Neural crest cell (in vitro differentiated cells): ENCODE measurements around the gene WDR44. TPM values are rescaled to one million over a fixed set of nuclear protein-coding genes. Genes with fewer than 3 reads are reported as not detected.

Source experiments
- DNase-seq: peaks from one replicate; pipeline ENCODE4 v3.0.0; 2021; ENCODE audit warnings: low read depth, mixed read lengths, low spot score
- H3K27ac Mint-ChIP-seq: one replicate; pipeline ENCODE4 v1.8.0; 2021; ENCODE audit warnings: mild to moderate bottlenecking, mixed read lengths; ENCODE audit not compliant: unreplicated experiment
- H3K27me3 Mint-ChIP-seq: 2 replicates; pipeline ENCODE4 v1.8.0; 2021; ENCODE audit warnings: low read depth, mild to moderate bottlenecking, mixed read lengths
- H3K36me3 Mint-ChIP-seq: 2 replicates; pipeline ENCODE4 v1.8.0; 2021; ENCODE audit warnings: low read depth, mild to moderate bottlenecking, mixed read lengths
- H3K4me1 Mint-ChIP-seq: 2 replicates; pipeline ENCODE4 v1.8.0; 2021; ENCODE audit warnings: mixed read lengths
- H3K4me3 Mint-ChIP-seq: one replicate; pipeline ENCODE4 v1.8.0; 2021; ENCODE audit warnings: mild to moderate bottlenecking, mixed read lengths
- H3K9me3 Mint-ChIP-seq: 2 replicates; pipeline ENCODE4 v1.8.0; 2021; ENCODE audit warnings: mixed read lengths
- microRNA-seq: library from miRNA; unstranded; fragments of <30 nt; microRNA quantifications from one replicate; pipeline ENCODE4, GENCODE V29; 2020
- total RNA-seq: library from RNA; stranded (reverse); gene quantifications from 2 replicates; pipeline ENCODE4 v1.2.1, GENCODE V29; 2021
- TF ChIP-seq, protein P1 (sequence below): fragments of 200-600 bp; sonication (generic); conservative IDR thresholded peaks from 2 replicates; pipeline ENCODE4 v1.5.0; 2021; ENCODE audit warnings: antibody characterized with exemption, mild to moderate bottlenecking

WDR44 gene
- total RNA-seq, 1 donor from 2014 or later, result 10.9 TPM

DNA sequence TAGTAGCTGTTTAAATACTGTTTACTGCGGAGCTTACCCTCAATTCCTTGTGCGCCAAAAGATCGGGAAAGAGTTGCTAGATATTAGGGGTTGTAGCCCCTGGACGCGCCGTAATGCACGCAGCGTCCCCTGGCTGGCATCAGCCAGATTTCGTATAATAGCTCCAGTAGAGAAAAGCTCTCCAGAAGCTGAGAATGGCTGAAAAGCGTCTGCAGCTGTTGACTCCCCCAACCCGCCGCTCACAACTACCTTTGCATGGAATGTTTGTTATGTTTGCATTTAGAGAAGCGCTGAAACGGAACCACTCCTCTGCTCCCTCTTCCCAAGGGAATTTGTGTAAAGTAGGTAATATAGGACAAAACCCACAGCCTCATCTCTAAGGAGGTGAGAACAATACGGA lies 153.4 kb downstream of the WDR44 start:
- no peak overlapping the region for H3K27ac Mint-ChIP-seq
- TF ChIP-seq, protein P1, sequence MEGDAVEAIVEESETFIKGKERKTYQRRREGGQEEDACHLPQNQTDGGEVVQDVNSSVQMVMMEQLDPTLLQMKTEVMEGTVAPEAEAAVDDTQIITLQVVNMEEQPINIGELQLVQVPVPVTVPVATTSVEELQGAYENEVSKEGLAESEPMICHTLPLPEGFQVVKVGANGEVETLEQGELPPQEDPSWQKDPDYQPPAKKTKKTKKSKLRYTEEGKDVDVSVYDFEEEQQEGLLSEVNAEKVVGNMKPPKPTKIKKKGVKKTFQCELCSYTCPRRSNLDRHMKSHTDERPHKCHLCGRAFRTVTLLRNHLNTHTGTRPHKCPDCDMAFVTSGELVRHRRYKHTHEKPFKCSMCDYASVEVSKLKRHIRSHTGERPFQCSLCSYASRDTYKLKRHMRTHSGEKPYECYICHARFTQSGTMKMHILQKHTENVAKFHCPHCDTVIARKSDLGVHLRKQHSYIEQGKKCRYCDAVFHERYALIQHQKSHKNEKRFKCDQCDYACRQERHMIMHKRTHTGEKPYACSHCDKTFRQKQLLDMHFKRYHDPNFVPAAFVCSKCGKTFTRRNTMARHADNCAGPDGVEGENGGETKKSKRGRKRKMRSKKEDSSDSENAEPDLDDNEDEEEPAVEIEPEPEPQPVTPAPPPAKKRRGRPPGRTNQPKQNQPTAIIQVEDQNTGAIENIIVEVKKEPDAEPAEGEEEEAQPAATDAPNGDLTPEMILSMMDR, result no peak
- H3K4me3 Mint-ChIP-seq, result no peak overlapping the region
- peaks cover 4% of the 10 kb centered on the region for H3K9me3 Mint-ChIP-seq
- H3K4me1 Mint-ChIP-seq, result peaks cover 27% of the 10 kb centered on the region
- no peak for DNase-seq
- peaks cover 3% of the 10 kb centered on the region for H3K27me3 Mint-ChIP-seq
- H3K36me3 Mint-ChIP-seq, result peaks cover 4% of the 10 kb centered on the region

Small RNA genes within 50 kb of the gene (microRNA-seq; reads per million reads assigned to microRNA genes)
- 143 reads per million, percentile 64 among the genes with 10 or more reads in this experiment for gene MIR1277

Other genes starting within 250 kb of the WDR44 start
- gene KLHL13, start 229.3 kb upstream of the WDR44 start, total RNA-seq, result 13.2 and 16.2 TPM in 2 replicates
- 13.2 and 14.6 TPM in 2 replicates for gene DOCK11, start 149.7 kb downstream of the WDR44 start, total RNA-seq